Hypothalamus (tissue), 51 donors: ENCODE data around the gene ZMYM5.
"Not testable (repeated sequence)": the region's sequence is repeated elsewhere in the genome, so short reads cannot be mapped to it uniquely, and the experiment has no call there.

Experiments used
- DNase-seq, 51 donors: peaks; one replicate each; lab custom pipeline; 2025; lab: John Stamatoyannopoulos, UW

ZMYM5 gene

GRCh38 chr13:19863323-19864023 is at the start of gene ZMYM5:
TSS of gene ZMYM5 (minus strand) at chr13:19863649. CDS start at chr13:19852180, 11,469 bp downstream.
- peak; percentile 78 to 100 (median 98) for DNase-seq

- DNase-seq, result no peak
These were observed 47.1 kb upstream of the ZMYM5 start for GRCh38 chr13:19910336-19911072.

- no peak for DNase-seq
These were observed 45.0 kb upstream of the ZMYM5 start for GRCh38 chr13:19908350-19908986.

- not testable (repeated sequence) for DNase-seq
These were observed 42.2 kb upstream of the ZMYM5 start for GRCh38 chr13:19905487-19906195.

GRCh38 chr13:19890030-19890429 is 26.6 kb upstream of the ZMYM5 start:
- DNase-seq, result no peak

GRCh38 chr13:19888799-19889198 is 25.4 kb upstream of the ZMYM5 start:
- no peak for DNase-seq

- no peak for DNase-seq
These were observed 18.8 kb upstream of the ZMYM5 start for GRCh38 chr13:19882231-19882630.

GRCh38 chr13:19881641-19882040 is 18.2 kb upstream of the ZMYM5 start:
- DNase-seq, result no peak

- DNase-seq, result peak in 33 of 51 donors; percentile 8 to 90 (median 48)
These were observed 1.4 kb upstream of the ZMYM5 start for GRCh38 chr13:19864746-19865309.

- peak in 48 of 51 donors; percentile 42 to 95 (median 76) for DNase-seq
These were observed 736 bp upstream of the ZMYM5 start for GRCh38 chr13:19864024-19864745.

- DNase-seq, result peak in 35 of 51 donors; percentile 5 to 77 (median 47)
These were observed 752 bp downstream of the ZMYM5 start for GRCh38 chr13:19862481-19863313.

- DNase-seq, result no peak
These were observed 1.7 kb downstream of the ZMYM5 start for GRCh38 chr13:19861762-19862161.

- DNase-seq, result peak in 8 of 51 donors; percentile 6 to 61 (median 14)
These were observed 2.4 kb downstream of the ZMYM5 start for GRCh38 chr13:19860884-19861655.

GRCh38 chr13:19857637-19858036 is 5.8 kb downstream of the ZMYM5 start:
- not testable (repeated sequence) for DNase-seq

GRCh38 chr13:19852766-19853165 is 10.7 kb downstream of the ZMYM5 start:
- DNase-seq, result no peak

GRCh38 chr13:19845758-19846157 is 17.7 kb downstream of the ZMYM5 start:
- DNase-seq, result peak in 2 of 51 donors; percentile 3 to 9

- no peak for DNase-seq
These were observed 24.6 kb downstream of the ZMYM5 start for GRCh38 chr13:19838865-19839275.

- no peak for DNase-seq
These were observed 27.0 kb downstream of the ZMYM5 start for GRCh38 chr13:19836472-19836871.
